CD4-positive, alpha-beta T cell treated with Interleukin-12 subunit alpha and Interleukin-12 subunit beta, for 1 hour (primary cell): ENCODE data around the gene APOL2.
"Not testable (repeated sequence)": the region's sequence is repeated elsewhere in the genome, so short reads cannot be mapped to it uniquely, and the experiment has no call there.

Experiments used
- DNase-seq: peaks from one replicate; pipeline ENCODE4 v3.0.0-alpha.2; 2020

Gene APOL2

GRCh38 chr22:36238373-36239149, 766 bp downstream of the APOL2 start:
- peak; percentile 14 for DNase-seq

GRCh38 chr22:36237462-36238372, 1.6 kb downstream of the APOL2 start:
- DNase-seq: peak; percentile 28

GRCh38 chr22:36236388-36237319, 2.7 kb downstream of the APOL2 start:
- no peak for DNase-seq

- DNase-seq: no peak
Measured at GRCh38 chr22:36235585-36235984, 3.7 kb downstream of the APOL2 start.

- DNase-seq: no peak
Measured at GRCh38 chr22:36234919-36235318, 4.4 kb downstream of the APOL2 start.

GRCh38 chr22:36234213-36234612, 5.1 kb downstream of the APOL2 start:
- no peak for DNase-seq

GRCh38 chr22:36233796-36234195, 5.5 kb downstream of the APOL2 start:
- DNase-seq: no peak

GRCh38 chr22:36232715-36233401, 6.5 kb downstream of the APOL2 start:
- DNase-seq: no peak

GRCh38 chr22:36231051-36231450, 8.3 kb downstream of the APOL2 start:
- DNase-seq: not testable (repeated sequence)

GRCh38 chr22:36229649-36230048, 9.7 kb downstream of the APOL2 start:
- not testable (repeated sequence) for DNase-seq

GRCh38 chr22:36228944-36229343, 10.4 kb downstream of the APOL2 start:
- no peak for DNase-seq

GRCh38 chr22:36228369-36228768, 11.0 kb downstream of the APOL2 start:
- not testable (repeated sequence) for DNase-seq

GRCh38 chr22:36227806-36228205, 11.5 kb downstream of the APOL2 start:
- no peak for DNase-seq

GRCh38 chr22:36227396-36227795, 11.9 kb downstream of the APOL2 start:
- no peak for DNase-seq

GRCh38 chr22:36226189-36226588, 13.1 kb downstream of the APOL2 start:
- no peak for DNase-seq

- no peak for DNase-seq
Measured at GRCh38 chr22:36225333-36225922, 13.9 kb downstream of the APOL2 start.

GRCh38 chr22:36224245-36224644, 15.1 kb downstream of the APOL2 start:
- no peak for DNase-seq

GRCh38 chr22:36223504-36223903, 15.8 kb downstream of the APOL2 start:
- DNase-seq: no peak

GRCh38 chr22:36222887-36223450, 16.4 kb downstream of the APOL2 start:
- no peak for DNase-seq

- peak; percentile 44 for DNase-seq
Measured at GRCh38 chr22:36221799-36222751, 17.3 kb downstream of the APOL2 start.
